Measurements from ENCODE around the gene DGLUCY.

DGLUCY gene

GRCh38 chr14:91202234-91202974, 88.5 kb downstream of the DGLUCY start:
- DNase-seq (ENCODE audit: low spot score in 2 of 2), result no peak
- no peak for ATAC-seq (ENCODE audit: low read depth)
- Mint-ChIP-seq H3K27me3 (no peaks in the 10 kb centered on the region), H3K4me3 (no peak overlapping the region), H3K27ac (no peak overlapping the region), H3K4me1 (no peaks in the 10 kb centered on the region), H3K9me3 (no peaks in the 10 kb centered on the region), H3K36me3 (peaks cover 39% of the 10 kb centered on the region)

GRCh38 chr14:91204657-91205056, 90.8 kb downstream of the DGLUCY start:
- Mint-ChIP-seq H3K4me3 (no peak overlapping the region), H3K27me3 (no peaks in the 10 kb centered on the region), H3K9me3 (no peaks in the 10 kb centered on the region), H3K36me3 (peaks cover 35% of the 10 kb centered on the region), H3K4me1 (no peaks in the 10 kb centered on the region), H3K27ac (no peak overlapping the region)
- ATAC-seq (ENCODE audit: low read depth) (no peak), DNase-seq (ENCODE audit: low spot score in 2 of 2) (no peak)

GRCh38 chr14:91205459-91205858, 91.6 kb downstream of the DGLUCY start:
- ATAC-seq (ENCODE audit: low read depth), result no peak
- no peak overlapping the region for H3K4me3 Mint-ChIP-seq
- no peak overlapping the region for H3K27ac Mint-ChIP-seq
- no peaks in the 10 kb centered on the region for H3K9me3 Mint-ChIP-seq
- no peak for DNase-seq (ENCODE audit: low spot score in 2 of 2)
- peaks cover 35% of the 10 kb centered on the region for H3K36me3 Mint-ChIP-seq
- no peaks in the 10 kb centered on the region for H3K4me1 Mint-ChIP-seq
- no peaks in the 10 kb centered on the region for H3K27me3 Mint-ChIP-seq

- Mint-ChIP-seq H3K4me3 (no peak overlapping the region), H3K27ac (no peak overlapping the region), H3K4me1 (no peaks in the 10 kb centered on the region), H3K9me3 (no peaks in the 10 kb centered on the region), H3K27me3 (no peaks in the 10 kb centered on the region), H3K36me3 (peaks cover 36% of the 10 kb centered on the region)
- DNase-seq (ENCODE audit: low spot score in 2 of 2), result no peak
- ATAC-seq (ENCODE audit: low read depth), result no peak
Measured at GRCh38 chr14:91207008-91207407, 93.1 kb downstream of the DGLUCY start.

GRCh38 chr14:91211017-91211416, 97.1 kb downstream of the DGLUCY start:
- no peaks in the 10 kb centered on the region for H3K9me3 Mint-ChIP-seq
- no peaks in the 10 kb centered on the region for H3K4me1 Mint-ChIP-seq
- H3K36me3 Mint-ChIP-seq, result peaks cover 41% of the 10 kb centered on the region
- no peak overlapping the region for H3K4me3 Mint-ChIP-seq
- ATAC-seq (ENCODE audit: low read depth) (no peak), DNase-seq (ENCODE audit: low spot score in 2 of 2) (no peak)
- H3K27me3 Mint-ChIP-seq, result no peaks in the 10 kb centered on the region
- H3K27ac Mint-ChIP-seq, result no peak overlapping the region

- no peaks in the 10 kb centered on the region for H3K9me3 Mint-ChIP-seq
- H3K27me3 Mint-ChIP-seq, result no peaks in the 10 kb centered on the region
- no peaks in the 10 kb centered on the region for H3K4me1 Mint-ChIP-seq
- H3K36me3 Mint-ChIP-seq, result peaks cover 38% of the 10 kb centered on the region
- DNase-seq (ENCODE audit: low spot score in 2 of 2) (no peak), ATAC-seq (ENCODE audit: low read depth) (no peak)
- no peak overlapping the region for H3K4me3 Mint-ChIP-seq
- H3K27ac Mint-ChIP-seq, result no peak overlapping the region
Measured at GRCh38 chr14:91214306-91214705, 100.4 kb downstream of the DGLUCY start.

GRCh38 chr14:91215381-91215780, 101.5 kb downstream of the DGLUCY start:
- H3K27ac Mint-ChIP-seq, result no peak overlapping the region
- no peak for ATAC-seq (ENCODE audit: low read depth)
- DNase-seq (ENCODE audit: low spot score in 2 of 2), result no peak
- H3K4me1 Mint-ChIP-seq, result no peaks in the 10 kb centered on the region
- no peak overlapping the region for H3K4me3 Mint-ChIP-seq
- H3K36me3 Mint-ChIP-seq, result peaks cover 34% of the 10 kb centered on the region
- H3K9me3 Mint-ChIP-seq, result no peaks in the 10 kb centered on the region
- H3K27me3 Mint-ChIP-seq, result no peaks in the 10 kb centered on the region

- ATAC-seq (ENCODE audit: low read depth) (no peak), DNase-seq (ENCODE audit: low spot score in 2 of 2) (no peak)
- Mint-ChIP-seq H3K36me3 (peaks cover 32% of the 10 kb centered on the region), H3K4me1 (peaks cover 4% of the 10 kb centered on the region), H3K4me3 (no peak overlapping the region), H3K9me3 (no peaks in the 10 kb centered on the region), H3K27ac (no peak overlapping the region), H3K27me3 (no peaks in the 10 kb centered on the region)
Measured at GRCh38 chr14:91216731-91217226, 102.9 kb downstream of the DGLUCY start.

- Mint-ChIP-seq H3K27ac (no peak overlapping the region), H3K4me1 (peaks cover 4% of the 10 kb centered on the region), H3K9me3 (no peaks in the 10 kb centered on the region), H3K27me3 (no peaks in the 10 kb centered on the region), H3K36me3 (peaks cover 36% of the 10 kb centered on the region), H3K4me3 (no peak overlapping the region)
- no peak for DNase-seq (ENCODE audit: low spot score in 2 of 2)
- no peak for ATAC-seq (ENCODE audit: low read depth)
Measured at GRCh38 chr14:91218014-91218413, 104.1 kb downstream of the DGLUCY start.

- Mint-ChIP-seq H3K27ac (peak overlapping the region; percentile 22), H3K4me3 (no peak overlapping the region), H3K36me3 (peaks cover 34% of the 10 kb centered on the region), H3K9me3 (no peaks in the 10 kb centered on the region), H3K27me3 (no peaks in the 10 kb centered on the region), H3K4me1 (peaks cover 4% of the 10 kb centered on the region)
- no peak for DNase-seq (ENCODE audit: low spot score in 2 of 2)
- ATAC-seq (ENCODE audit: low read depth), result no peak
Measured at GRCh38 chr14:91219517-91220389, 105.9 kb downstream of the DGLUCY start.

- no peaks in the 10 kb centered on the region for H3K27me3 Mint-ChIP-seq
- peaks cover 4% of the 10 kb centered on the region for H3K4me1 Mint-ChIP-seq
- no peaks in the 10 kb centered on the region for H3K9me3 Mint-ChIP-seq
- no peak overlapping the region for H3K4me3 Mint-ChIP-seq
- H3K27ac Mint-ChIP-seq, result no peak overlapping the region
- peaks cover 32% of the 10 kb centered on the region for H3K36me3 Mint-ChIP-seq
- no peak for DNase-seq (ENCODE audit: low spot score in 2 of 2)
- ATAC-seq (ENCODE audit: low read depth), result no peak
Measured at GRCh38 chr14:91220581-91221000, 106.7 kb downstream of the DGLUCY start.

GRCh38 chr14:91221270-91221669, 107.4 kb downstream of the DGLUCY start:
- Mint-ChIP-seq H3K36me3 (peaks cover 28% of the 10 kb centered on the region), H3K9me3 (no peaks in the 10 kb centered on the region), H3K27ac (no peak overlapping the region), H3K4me3 (no peak overlapping the region), H3K4me1 (peaks cover 8% of the 10 kb centered on the region), H3K27me3 (no peaks in the 10 kb centered on the region)
- ATAC-seq (ENCODE audit: low read depth) (no peak), DNase-seq (ENCODE audit: low spot score in 2 of 2) (no peak)

- Mint-ChIP-seq H3K9me3 (no peaks in the 10 kb centered on the region), H3K27ac (peak overlapping the region; percentile 5), H3K4me1 (peaks cover 23% of the 10 kb centered on the region), H3K4me3 (no peak overlapping the region), H3K27me3 (no peaks in the 10 kb centered on the region), H3K36me3 (peaks cover 22% of the 10 kb centered on the region)
- DNase-seq (ENCODE audit: low spot score in 2 of 2) (no peak), ATAC-seq (ENCODE audit: low read depth) (no peak)
Measured at GRCh38 chr14:91223028-91223783, 109.3 kb downstream of the DGLUCY start.

GRCh38 chr14:91225025-91225424, 111.2 kb downstream of the DGLUCY start:
- Mint-ChIP-seq H3K27ac (no peak overlapping the region), H3K4me1 (peaks cover 38% of the 10 kb centered on the region), H3K9me3 (no peaks in the 10 kb centered on the region), H3K36me3 (peaks cover 16% of the 10 kb centered on the region), H3K27me3 (no peaks in the 10 kb centered on the region), H3K4me3 (no peak overlapping the region)
- DNase-seq (ENCODE audit: low spot score in 2 of 2) (no peak), ATAC-seq (ENCODE audit: low read depth) (no peak)
